MCF 10A (cell line): ENCODE measurements around the gene SERTAD1. TPM values are rescaled to one million over a fixed set of nuclear protein-coding genes. Genes with fewer than 3 reads are reported as not detected.

Experiments
- BruUV-seq: library from RNA; stranded (reverse); fragments of 400-500 nt; replicated peaks from 2 replicates; lab custom pipeline; 2021; lab: Mats Ljungman, UMichigan
- CTCF ChIA-PET: fragments of 300-600 bp; sonication (Branson Sonifier 250); formaldehyde crosslinking; extraction: SDS; loops from one replicate; lab custom pipeline; 2021; ENCODE audit warnings: antibody characterized with exemption, inconsistent platforms; lab: Yijun Ruan, JAX
- POLR2A ChIA-PET: fragments of 300-600, 350-650 bp; sonication (Branson Sonifier 250); formaldehyde crosslinking; extraction: SDS; loops from one replicate; lab custom pipeline; 2020; ENCODE audit warnings: antibody characterized with exemption, inconsistent platforms; lab: Yijun Ruan, JAX
- DNase-seq: peaks from one replicate; pipeline ENCODE4 v3.0.0-alpha.2; 2018; ENCODE audit not compliant: unreplicated experiment
- H3K27ac Mint-ChIP-seq: one replicate; pipeline ENCODE4 v1.8.0; 2022; ENCODE audit warnings: mild to moderate bottlenecking, low read depth, mixed read lengths; ENCODE audit not compliant: unreplicated experiment
- H3K27me3 Mint-ChIP-seq: one replicate; pipeline ENCODE4 v1.8.0; 2022; ENCODE audit warnings: mixed read lengths; ENCODE audit not compliant: insufficient read depth, unreplicated experiment
- H3K36me3 Mint-ChIP-seq: one replicate; pipeline ENCODE4 v1.8.0; 2022; ENCODE audit warnings: mild to moderate bottlenecking, moderate library complexity, mixed read lengths; ENCODE audit not compliant: insufficient read depth, unreplicated experiment
- H3K4me1 Mint-ChIP-seq: one replicate; pipeline ENCODE4 v1.8.0; 2022; ENCODE audit warnings: mixed read lengths; ENCODE audit not compliant: insufficient read depth, unreplicated experiment
- H3K4me3 Mint-ChIP-seq: one replicate; pipeline ENCODE4 v1.8.0; 2022; ENCODE audit warnings: mild to moderate bottlenecking, moderate library complexity, mixed read lengths; ENCODE audit not compliant: unreplicated experiment
- H3K9me3 Mint-ChIP-seq: one replicate; pipeline ENCODE4 v1.8.0; 2022; ENCODE audit warnings: mixed read lengths; ENCODE audit not compliant: unreplicated experiment
- CTCF ChIP-seq: fragments of 200-600 bp; IDR thresholded peaks from one replicate; pipeline ENCODE4 v1.8.0; 2022; ENCODE audit warnings: antibody characterized with exemption, mild to moderate bottlenecking; ENCODE audit not compliant: unreplicated experiment
- intact Hi-C: fragments of 100-400 bp; cut with micrococcal nuclease; formaldehyde crosslinking; loops from 2 replicates; pipeline ENCODE4 v1.14.1; 2022
- total RNA-seq: library from RNA; stranded (reverse); gene quantifications from 2 replicates; pipeline ENCODE4 v1.2.3, GENCODE V29; 2022

Gene SERTAD1
- total RNA-seq, 1 experiment from 2014 or later = 17.9 TPM

GRCh38 chr19:40422748-40423566 lies 2.8 kb downstream of the SERTAD1 start:
- H3K4me3 Mint-ChIP-seq = no peak overlapping the region
- peaks cover 22% of the 10 kb centered on the region for H3K36me3 Mint-ChIP-seq
- intact Hi-C loops = no loop called here
- no TSS peak for BruUV-seq
- H3K27me3 Mint-ChIP-seq = no peaks in the 10 kb centered on the region
- no peaks in the 10 kb centered on the region for H3K9me3 Mint-ChIP-seq
- no peak for DNase-seq
- CTCF ChIA-PET = interaction anchor here (0.5 to 3.2 kb wide), 10 partner anchors 10 to 945 kb away, joined by 3 to 18 read pairs (median 3); partner anchors contain the start of genes BLVRB and SERTAD3
- no peaks in the 10 kb centered on the region for H3K4me1 Mint-ChIP-seq
- no peak overlapping the region for H3K27ac Mint-ChIP-seq
- POLR2A ChIA-PET = interaction anchor here (1.1 to 5.5 kb wide), 7 partner anchors 11 to 180 kb away, joined by 3 to 125 read pairs (median 14); partner anchors contain the start of genes BLVRB and SERTAD3
- no peak for TF ChIP-seq CTCF

GRCh38 chr19:40421993-40422747 lies 3.6 kb downstream of the SERTAD1 start:
- no peaks in the 10 kb centered on the region for H3K9me3 Mint-ChIP-seq
- CTCF ChIA-PET = interaction anchor here (0.6 to 3.2 kb wide), 8 partner anchors 11 to 216 kb away, joined by 3 to 18 read pairs (median 4); partner anchors contain the start of genes BLVRB and SERTAD3
- peaks cover 22% of the 10 kb centered on the region for H3K36me3 Mint-ChIP-seq
- DNase-seq = no peak
- TF ChIP-seq CTCF = no peak
- POLR2A ChIA-PET = interaction anchor here (0.7 to 5.5 kb wide), 9 partner anchors 10 to 942 kb away, joined by 3 to 125 read pairs (median 9); partner anchors contain the start of genes B9D2, BLVRB, C19orf47 and PLD3
- peak overlapping the region; percentile 86 for H3K4me3 Mint-ChIP-seq
- intact Hi-C loops = loop anchor here (2.0 kb wide), 1 partner anchor 107 kb away; no protein-coding TSS in a partner anchor
- H3K27ac Mint-ChIP-seq = peak overlapping the region; percentile 96
- H3K4me1 Mint-ChIP-seq = peaks cover under 1% of the 10 kb centered on the region
- no TSS peak for BruUV-seq
- H3K27me3 Mint-ChIP-seq = no peaks in the 10 kb centered on the region

- ChIA-PET CTCF (interaction anchor here (0.6 to 3.2 kb wide), 28 partner anchors 8 to 318 kb away, joined by 3 to 18 read pairs (median 4); partner anchors contain the start of genes BLVRB, LTBP4, SERTAD3 and SPTBN4), POLR2A (interaction anchor here (0.6 to 5.5 kb wide), 19 partner anchors 9 to 943 kb away, joined by 3 to 125 read pairs (median 4); partner anchors contain the start of genes ACTMAP, B9D2, BLVRB and C19orf47)
- peak overlapping the region; percentile 96 for H3K27ac Mint-ChIP-seq
- H3K27me3 Mint-ChIP-seq = no peaks in the 10 kb centered on the region
- BruUV-seq = TSS peak; percentile 78
- H3K36me3 Mint-ChIP-seq = peaks cover 22% of the 10 kb centered on the region
- intact Hi-C loops = loop anchor here (1.0 to 2.0 kb wide), 4 partner anchors 22 to 116 kb away; no protein-coding TSS in a partner anchor
- peaks cover 6% of the 10 kb centered on the region for H3K4me1 Mint-ChIP-seq
- H3K4me3 Mint-ChIP-seq = peak overlapping the region; percentile 86
- H3K9me3 Mint-ChIP-seq = no peaks in the 10 kb centered on the region
- TF ChIP-seq CTCF = peak; percentile 96
- peak; percentile 96 for DNase-seq
Observed at GRCh38 chr19:40420766-40421765, 4.7 kb downstream of the SERTAD1 start.
